ENCODE measurements around the gene SIGLEC1. TPM values are rescaled to one million over a fixed set of nuclear protein-coding genes. Genes with fewer than 3 reads are reported as not detected.

SIGLEC1 gene
- total RNA-seq, 1 experiment from 2014 or later = 0.17 TPM

DNA sequence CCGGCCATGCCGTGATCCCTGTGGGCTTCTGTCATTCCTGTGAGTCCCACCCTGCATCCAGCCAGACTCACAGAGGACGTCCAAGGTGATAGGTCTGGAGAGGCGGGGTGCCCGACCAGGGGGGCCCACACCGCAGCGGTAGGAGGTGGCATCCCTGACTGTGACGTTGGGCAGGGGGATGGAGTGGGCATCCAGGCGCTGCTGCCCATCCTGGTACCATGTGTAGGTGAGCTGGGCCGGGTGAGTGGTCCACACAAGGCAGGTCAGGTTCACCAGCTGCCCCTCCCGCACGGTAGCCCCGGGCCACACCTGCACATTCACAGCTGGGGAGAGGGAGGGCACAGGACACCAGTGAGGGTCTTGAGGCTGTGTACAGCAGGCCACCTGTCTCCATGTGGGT is 19.0 kb downstream of the SIGLEC1 start (continued):
- TF ChIP-seq REST (IDR thresholded peaks at IDR 0.05; ENCODE audit: low read depth) = no peak

DNA sequence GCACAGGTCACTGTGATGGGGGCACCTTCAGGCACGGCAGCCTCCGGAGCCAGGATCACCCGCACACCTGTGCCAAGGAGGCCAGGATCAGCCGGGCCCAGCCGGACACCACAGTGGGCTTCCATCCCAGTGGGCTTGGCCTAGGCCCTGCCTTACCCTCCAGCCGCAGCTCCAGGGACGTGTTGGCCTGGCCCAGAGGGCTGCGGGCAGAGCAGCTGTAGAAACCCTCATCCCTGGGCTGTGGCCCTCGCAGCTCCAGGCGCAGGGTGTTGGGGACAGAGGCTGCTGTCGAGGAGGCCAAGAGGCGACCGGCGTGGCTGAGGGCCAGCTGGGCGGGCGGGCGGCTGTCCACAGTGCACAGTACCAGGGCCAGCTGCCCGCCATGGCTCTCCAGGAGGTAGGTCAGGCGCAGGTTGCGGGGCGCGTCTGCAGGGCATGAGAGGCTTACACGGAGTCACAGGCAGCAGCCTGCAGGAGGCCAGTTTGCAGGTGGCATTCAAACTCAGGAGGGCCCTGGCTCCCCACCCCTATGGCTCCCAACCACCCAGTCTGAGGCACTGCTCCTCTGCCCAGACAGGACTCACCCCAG is 19.6 kb downstream of the SIGLEC1 start:
- POLR2A ChIA-PET = no interaction called here

More for the DNA sequence above, 19.6 kb downstream of the SIGLEC1 start:
- H4K20me1 ChIP-seq (ENCODE audit: insufficient read depth) = no peaks in the 10 kb centered on the region
- intact Hi-C loops (cut with micrococcal nuclease) = no loop called here
- no peak overlapping the region for H3K4me2 ChIP-seq (ENCODE audit: low read length)
- H3K79me2 ChIP-seq (ENCODE audit: insufficient read depth, low read length) = no peaks in the 10 kb centered on the region
- no TSS peak for BruUV-seq (replicated peaks)
- H2AFZ ChIP-seq (ENCODE audit: low read depth, low read length, poor library complexity, severe bottlenecking) = no peak overlapping the region
- H3K9me2 ChIP-seq (ENCODE audit: insufficient read depth) = no peaks in the 10 kb centered on the region
- CTCF ChIA-PET = no interaction called here
- H3K9ac ChIP-seq (ENCODE audit: low read length) = no peak overlapping the region
- ATAC-seq = no peak
- no peak for DNase-seq (ENCODE audit: low read depth, low spot score)
- no peak overlapping the region for H3K27ac ChIP-seq (ENCODE audit: low read depth, low read length)
- peaks cover 0 to 3% of the 10 kb centered on the region in 2 experiments; a peak in 1 of 4 replicates for H3K4me1 ChIP-seq (ENCODE audit: control insufficient read depth in 1 of 2, insufficient read depth in 2 of 2, low read length in 2 of 2)
- RAD21 ChIA-PET (ENCODE audit: low non-redundant PET in 1 of 2, low total read pairs in 2 of 2, uncharacterized antibody in 2 of 2, unreplicated experiment in 2 of 2) = no interaction called here
- no peak overlapping the region for H3K4me3 ChIP-seq (replicated peaks in 1 of 2; ENCODE audit: low read depth in 1 of 2, low read length in 2 of 2)
- H3K27me3 ChIP-seq (ENCODE audit: insufficient read depth, low read length) = no peaks in the 10 kb centered on the region
- TF ChIP-seq EZH2 (IDR thresholded peaks at IDR 0.05) = no peak
- no peak for TF ChIP-seq CTCF (IDR thresholded peaks at IDR 0.05 in 2 of 3, conservative IDR thresholded peaks at IDR 0.05 in 1 of 3; ENCODE audit: borderline replicate concordance in 1 of 3, insufficient read depth in 1 of 3, low read depth in 2 of 3, low read length in 2 of 3)
- no peak for TF ChIP-seq EZH2phosphoT487 (IDR thresholded peaks at IDR 0.05; ENCODE audit: borderline replicate concordance)
- no peak for TF ChIP-seq FOSL1 (IDR thresholded peaks at IDR 0.05; ENCODE audit: low read depth)
- TF ChIP-seq CBX3 (IDR thresholded peaks at IDR 0.05; ENCODE audit: low read depth) = no peak
- no peak for TF ChIP-seq POLR2AphosphoS5 (IDR thresholded peaks at IDR 0.05; ENCODE audit: low read depth, low read length)
- no peak for TF ChIP-seq POLR2A (IDR thresholded peaks at IDR 0.05; ENCODE audit: borderline replicate concordance, extremely low read depth, insufficient read depth, insufficient read length)
- TF ChIP-seq JUND (IDR thresholded peaks at IDR 0.05) = no peak
- TF ChIP-seq YY1 (IDR thresholded peaks at IDR 0.05; ENCODE audit: extremely low read depth, insufficient replicate concordance, low read depth, low read length) = no peak
- H3K9me3 ChIP-seq (ENCODE audit: control insufficient read depth in 1 of 2, insufficient read depth in 1 of 2, low read depth in 1 of 2, low read length in 2 of 2) = no peaks in the 10 kb centered on the region; a peak in 1 of 4 replicates
- H3K36me3 ChIP-seq (ENCODE audit: control insufficient read depth in 1 of 2, insufficient read depth in 2 of 2, low read length in 2 of 2) = no peaks in the 10 kb centered on the region
